Common myeloid progenitor, CD34-positive (primary cell): ENCODE results near the gene IRF5.

ENCODE experiments used
- CTCF ChIA-PET: fragments of 350-600 bp; sonication (Branson Sonifier 250); formaldehyde crosslinking; loops from one replicate; lab custom pipeline; 2021; ENCODE audit warnings: antibody characterized with exemption; lab: Charles Lee
- POLR2A ChIA-PET: fragments of 350-600 bp; sonication (Branson Sonifier 250); formaldehyde crosslinking; loops from one replicate; lab custom pipeline; 2021; ENCODE audit warnings: antibody characterized with exemption; lab: Charles Lee
- DNase-seq, 3 donors: peaks; one replicate each; pipeline versions ENCODE4 v3.0.0 to v3.0.0-alpha.2; 2013
- H3K27ac ChIP-seq, 2 experiments: 1 replicate in 1 of 2; 2 replicates in 1 of 2; pipeline ENCODE4 v1.7.0; 2013; ENCODE audit warnings: inconsistent platforms in 2 of 2, low read length in 2 of 2, mild to moderate bottlenecking in 2 of 2, low read depth in 1 of 2, moderate library complexity in 1 of 2; ENCODE audit not compliant: severe bottlenecking in 2 of 2, insufficient read depth in 1 of 2, poor library complexity in 1 of 2
- H3K27me3 ChIP-seq, 5 experiments: replicated peaks in 2 of 5; 1 replicate in 3 of 5; 2 replicates in 2 of 5; pipeline versions ENCODE4 v1.6.1 to v1.7.0; 2013; ENCODE audit warnings: low read length in 4 of 5, mild to moderate bottlenecking in 2 of 5, moderate library complexity in 2 of 5, inconsistent platforms in 1 of 5; ENCODE audit not compliant: insufficient read depth in 5 of 5, control insufficient read depth in 4 of 5
- H3K36me3 ChIP-seq, 4 experiments: 1 replicate in 2 of 4; 2 replicates in 2 of 4; pipeline versions ENCODE4 v1.6.1 to v1.7.0; 2013; ENCODE audit warnings: low read length in 3 of 4, control low read depth in 1 of 4, mild to moderate bottlenecking in 1 of 4; ENCODE audit not compliant: control insufficient read depth in 4 of 4, insufficient read depth in 4 of 4
- H3K4me1 ChIP-seq, 4 experiments: 1 replicate in 3 of 4; 2 replicates in 1 of 4; pipeline versions ENCODE4 v1.6.1 to v1.7.1; 2013; ENCODE audit warnings: low read length in 3 of 4, mild to moderate bottlenecking in 3 of 4, control low read depth in 1 of 4, inconsistent platforms in 1 of 4, moderate library complexity in 1 of 4; ENCODE audit not compliant: control insufficient read depth in 4 of 4, insufficient read depth in 4 of 4; ENCODE audit errors: control extremely low read depth in 1 of 4
- H3K4me3 ChIP-seq, 7 experiments: 1 replicate in 4 of 7; 2 replicates in 3 of 7; pipeline versions ENCODE4 v1.5.1 to v1.7.0; 2013; ENCODE audit warnings: mild to moderate bottlenecking in 7 of 7, low read length in 6 of 7, moderate library complexity in 6 of 7, inconsistent platforms in 2 of 7, low read depth in 2 of 7, control low read depth in 1 of 7; ENCODE audit not compliant: insufficient read depth in 4 of 7, control insufficient read depth in 1 of 7; ENCODE audit errors: extremely low read depth in 1 of 7
- H3K9me3 ChIP-seq, 5 experiments: 1 replicate in 4 of 5; 2 replicates in 1 of 5; pipeline versions ENCODE4 v1.6.1 to v1.7.1; 2013; ENCODE audit warnings: low read length in 4 of 5, mild to moderate bottlenecking in 2 of 5, inconsistent platforms in 1 of 5, low read depth in 1 of 5, moderate library complexity in 1 of 5; ENCODE audit not compliant: control insufficient read depth in 4 of 5, insufficient read depth in 2 of 5; ENCODE audit errors: control extremely low read depth in 1 of 5
- WGBS: methylation state at CpG from one replicate; pipeline ENCODE4 v1.1.5; 2013; ENCODE audit not compliant: insufficient coverage; 5-methylcytosine and 5-hydroxymethylcytosine counted together

The IRF5 gene

GRCh38 chr7:128916643-128916915 is 21.1 kb upstream of the IRF5 start:
- 100% methylated on average over 1 of the region's 7 CpGs for WGBS
- POLR2A ChIA-PET, result no interaction called here
- Histone ChIP-seq H3K27me3 (peaks cover 0 to 38% (median 10%) of the 10 kb centered on the region in 5 experiments), H3K4me1 (peaks cover 0 to 11% (median 8%) of the 10 kb centered on the region in 4 experiments), H3K27ac (no peak overlapping the region), H3K9me3 (no peaks in the 10 kb centered on the region), H3K4me3 (no peak overlapping the region), H3K36me3 (no peaks in the 10 kb centered on the region)
- DNase-seq, result no peak
- CTCF ChIA-PET, result no interaction called here

GRCh38 chr7:128917122-128917521 is 20.6 kb upstream of the IRF5 start:
- no peaks in the 10 kb centered on the region for H3K36me3 ChIP-seq
- no peak overlapping the region for H3K4me3 ChIP-seq
- H3K4me1 ChIP-seq, result peaks cover 0 to 11% (median 6%) of the 10 kb centered on the region in 4 experiments
- H3K9me3 ChIP-seq, result no peaks in the 10 kb centered on the region
- WGBS, result no CpG with 5 or more reads among the region's 2 CpGs
- no peak overlapping the region for H3K27ac ChIP-seq
- ChIA-PET CTCF (no interaction called here), POLR2A (no interaction called here)
- DNase-seq, result no peak
- peaks cover 0 to 36% (median 10%) of the 10 kb centered on the region in 5 experiments for H3K27me3 ChIP-seq

DNA sequence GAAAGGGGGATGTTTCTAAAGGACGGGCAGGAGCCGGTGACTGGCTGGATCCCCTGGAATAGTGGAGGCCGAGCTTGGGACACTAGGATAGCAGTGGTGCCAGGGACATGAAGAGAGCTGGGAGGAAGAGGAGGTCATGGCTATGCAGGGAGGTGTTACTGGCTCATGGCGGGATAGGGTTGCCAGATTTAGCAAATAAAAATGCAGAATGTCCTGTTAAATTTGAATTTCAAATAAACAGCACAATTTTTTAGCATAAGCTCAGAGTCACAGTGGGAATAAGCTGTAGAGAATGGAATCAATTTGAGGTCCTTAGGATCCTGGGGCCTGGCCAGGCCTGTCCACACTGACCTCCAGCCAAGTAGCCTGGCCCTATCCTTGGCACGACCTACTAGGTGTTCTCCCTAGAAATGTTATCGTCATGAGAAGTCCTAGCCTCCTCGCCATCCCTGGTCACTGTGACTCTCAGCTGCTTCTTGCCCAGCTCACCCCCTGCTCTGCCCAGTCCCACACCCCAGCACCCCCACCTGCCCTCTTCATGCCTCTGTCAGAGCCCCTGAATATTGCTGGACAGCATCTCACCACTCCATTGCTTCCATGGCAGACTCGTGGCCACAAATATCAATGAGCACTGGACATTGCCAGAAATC is 19.6 kb upstream of the IRF5 start:
- 89% methylated on average over 2 of the region's 8 CpGs for WGBS
- Histone ChIP-seq H3K27me3 (peaks cover 0 to 33% (median 10%) of the 10 kb centered on the region in 5 experiments), H3K27ac (no peak overlapping the region), H3K9me3 (no peaks in the 10 kb centered on the region), H3K4me3 (no peak overlapping the region), H3K36me3 (no peaks in the 10 kb centered on the region), H3K4me1 (peaks cover 0 to 11% (median 6%) of the 10 kb centered on the region in 4 experiments)
- POLR2A ChIA-PET, result no interaction called here
- CTCF ChIA-PET, result no interaction called here
- no peak for DNase-seq

DNA sequence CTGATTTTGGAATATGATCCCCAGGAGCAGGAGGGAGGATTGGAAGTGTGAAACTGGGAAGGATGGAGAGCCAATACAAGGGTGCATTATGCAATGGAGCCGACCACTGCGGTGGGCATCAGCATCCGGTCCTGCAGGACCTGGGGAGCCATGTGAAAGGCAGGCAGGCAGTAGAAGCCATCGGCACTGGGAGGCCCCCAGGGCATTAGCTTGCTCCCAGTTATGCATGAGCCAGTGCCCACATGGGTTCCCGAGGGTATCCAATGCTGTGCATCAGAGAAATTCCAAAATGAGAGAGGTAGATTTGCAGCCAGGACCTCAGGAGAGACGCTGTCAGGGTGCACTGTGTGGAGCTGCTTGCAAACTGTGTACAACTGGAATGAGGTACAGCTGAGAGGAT is 18.5 kb upstream of the IRF5 start:
- Histone ChIP-seq H3K4me1 (peaks cover 0 to 11% (median 7%) of the 10 kb centered on the region in 4 experiments), H3K4me3 (no peak overlapping the region), H3K9me3 (no peaks in the 10 kb centered on the region), H3K27ac (no peak overlapping the region), H3K36me3 (no peaks in the 10 kb centered on the region), H3K27me3 (peaks cover 0 to 28% (median 5%) of the 10 kb centered on the region in 5 experiments)
- CTCF ChIA-PET, result interaction anchor here (0.9 to 1.1 kb wide), 2 partner anchors 14 to 36 kb away, joined by 3 read pairs; no protein-coding TSS in a partner anchor
- no peak for DNase-seq
- 100% methylated on average over 4 of the region's 6 CpGs for WGBS
- POLR2A ChIA-PET, result no interaction called here

DNA sequence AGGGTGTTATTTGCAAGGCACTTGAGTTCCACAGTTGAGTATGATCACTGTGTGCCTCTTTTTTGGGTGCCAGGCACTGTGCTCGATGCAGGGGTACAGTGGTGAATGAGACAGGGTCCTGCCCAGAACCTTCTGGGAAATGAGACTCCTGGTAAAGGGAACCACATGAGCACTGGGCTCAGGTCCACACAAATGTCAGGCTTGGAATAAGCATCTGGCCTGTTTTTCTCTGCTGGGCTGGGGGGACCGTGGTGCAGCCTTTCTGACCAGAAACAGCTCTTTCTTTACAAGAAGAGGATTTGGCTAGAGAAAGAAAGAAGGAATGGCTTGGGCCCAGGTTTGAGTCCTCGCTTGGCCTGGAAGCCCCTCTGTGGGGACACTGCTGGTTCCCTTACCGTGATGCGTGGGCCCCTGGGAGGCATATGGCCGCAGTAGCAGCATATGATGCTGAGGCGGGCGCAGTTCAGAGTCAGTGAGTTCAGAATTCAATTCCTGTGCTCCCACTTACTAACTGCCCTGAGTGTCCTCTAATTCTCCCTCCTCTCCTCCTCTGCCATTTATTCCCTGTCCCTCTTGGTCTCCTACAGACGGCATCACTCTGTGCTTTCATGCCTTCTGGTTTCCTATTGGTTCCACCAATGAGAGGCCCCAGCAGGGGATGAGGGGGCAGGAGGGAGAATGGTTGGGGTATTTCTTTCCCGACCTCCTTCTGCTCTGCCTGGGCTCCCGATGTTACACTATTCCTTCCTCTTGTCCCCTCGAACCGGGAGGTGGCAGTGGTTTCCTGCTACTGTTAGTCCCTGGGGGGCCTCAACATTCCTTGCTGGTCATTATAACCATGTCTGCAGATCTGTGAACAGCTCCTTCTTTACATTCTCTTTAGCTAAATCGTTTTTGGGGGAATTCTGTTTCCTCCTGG is 17.6 kb upstream of the IRF5 start:
- H3K27me3 ChIP-seq, result peaks cover 0 to 20% (median 4%) of the 10 kb centered on the region in 5 experiments
- no peak for DNase-seq
- H3K4me1 ChIP-seq, result peaks cover 0 to 7% (median 6%) of the 10 kb centered on the region in 4 experiments
- H3K27ac ChIP-seq, result no peak overlapping the region
- H3K4me3 ChIP-seq, result no peak overlapping the region
- CTCF ChIA-PET, result interaction anchor here (0.9 to 1.2 kb wide), 3 partner anchors 13 to 35 kb away, joined by 3 to 4 read pairs (median 3); no protein-coding TSS in a partner anchor
- H3K36me3 ChIP-seq, result no peaks in the 10 kb centered on the region
- WGBS, result 61% methylated on average over 13 of the region's 14 CpGs
- no peaks in the 10 kb centered on the region for H3K9me3 ChIP-seq
- POLR2A ChIA-PET, result no interaction called here

GRCh38 chr7:128920913-128921582 is 16.7 kb upstream of the IRF5 start:
- WGBS, result 83% methylated on average over 9 of the region's 13 CpGs
- ChIA-PET CTCF (interaction anchor here (0.8 to 2.4 kb wide), 2 partner anchors 17 to 39 kb away, joined by 3 to 7 read pairs; no protein-coding TSS in a partner anchor), POLR2A (no interaction called here)
- peaks cover 0 to 3% (median under 1%) of the 10 kb centered on the region in 4 experiments for H3K4me1 ChIP-seq
- peaks cover 0 to 12% (median 4%) of the 10 kb centered on the region in 5 experiments for H3K27me3 ChIP-seq
- DNase-seq, result no peak
- H3K36me3 ChIP-seq, result no peaks in the 10 kb centered on the region
- no peak overlapping the region for H3K27ac ChIP-seq
- H3K4me3 ChIP-seq, result no peak overlapping the region
- H3K9me3 ChIP-seq, result no peaks in the 10 kb centered on the region
